Liver (tissue), 9 donors: ENCODE results near the gene ERC2. TPM values are rescaled to one million over a fixed set of nuclear protein-coding genes. Genes with fewer than 3 reads are reported as not detected.

Experiments used
- DNase-seq: peaks from one replicate; pipeline ENCODE4 v3.0.0-alpha.2; 2017; ENCODE audit warnings: low spot score
- H3K27ac ChIP-seq, 2 donors: one replicate each; pipeline ENCODE4 v1.7.0; 2013; ENCODE audit warnings: inconsistent platforms in 2 of 2, low read length in 2 of 2, control low read depth in 1 of 2, low read depth in 1 of 2, mild to moderate bottlenecking in 1 of 2
- H3K27me3 ChIP-seq, 4 donors: one replicate each; pipeline versions ENCODE4 v1.6.1 to v1.7.0; 2013; ENCODE audit warnings: low read length in 3 of 4, inconsistent platforms in 1 of 4, mild to moderate bottlenecking in 1 of 4, moderate library complexity in 1 of 4; ENCODE audit not compliant: control insufficient read depth in 4 of 4, insufficient read depth in 4 of 4
- H3K36me3 ChIP-seq, 4 donors: one replicate each; pipeline versions ENCODE4 v1.6.1 to v1.7.0; 2013; ENCODE audit warnings: low read length in 3 of 4, mild to moderate bottlenecking in 3 of 4, low read depth in 1 of 4, moderate library complexity in 1 of 4; ENCODE audit not compliant: control insufficient read depth in 4 of 4, insufficient read depth in 3 of 4
- H3K4me1 ChIP-seq, 4 donors: one replicate each; pipeline versions ENCODE4 v1.6.1 to v1.7.0; 2013; ENCODE audit warnings: low read length in 3 of 4, mild to moderate bottlenecking in 3 of 4, moderate library complexity in 1 of 4; ENCODE audit not compliant: control insufficient read depth in 4 of 4, insufficient read depth in 4 of 4
- H3K4me3 ChIP-seq, 3 donors: one replicate each; pipeline versions ENCODE4 v1.6.1 to v1.7.0; 2013; ENCODE audit warnings: low read length in 3 of 3, control low read depth in 1 of 3, low read depth in 1 of 3, mild to moderate bottlenecking in 1 of 3
- H3K9ac ChIP-seq, 2 donors: one replicate each; pipeline ENCODE4 v1.7.0; 2013; ENCODE audit warnings: low read length in 2 of 2, mild to moderate bottlenecking in 2 of 2, moderate library complexity in 2 of 2, control low read depth in 1 of 2, low read depth in 1 of 2
- H3K9me3 ChIP-seq, 4 donors: one replicate each; pipeline versions ENCODE4 v1.6.1 to v1.7.0; 2013; ENCODE audit warnings: low read length in 3 of 4; ENCODE audit not compliant: control insufficient read depth in 4 of 4
- ATF3 ChIP-seq: IDR thresholded peaks from 2 replicates; pipeline ENCODE4 v1.6.1; 2016; ENCODE audit warnings: antibody characterized with exemption
- CTCF ChIP-seq: fragments of 150-350 bp; IDR thresholded peaks from 2 replicates; pipeline ENCODE4 v1.5.1; 2017; ENCODE audit warnings: improper control_type of control experiment, low read depth, low read length; ENCODE audit not compliant: missing input control
- FOXA1 ChIP-seq: IDR thresholded peaks from 2 replicates; pipeline ENCODE4 v1.6.1; 2016; ENCODE audit warnings: antibody characterized with exemption
- FOXA2 ChIP-seq: IDR thresholded peaks from 2 replicates; pipeline ENCODE4 v1.6.1; 2016; ENCODE audit warnings: antibody characterized with exemption
- GABPA ChIP-seq, 2 donors: IDR thresholded peaks in 1 of 2; conservative IDR thresholded peaks in 1 of 2; 2 replicates each; pipeline ENCODE4 v1.6.1; 2016; ENCODE audit warnings: antibody characterized with exemption in 2 of 2, mild to moderate bottlenecking in 1 of 2, moderate library complexity in 1 of 2
- HNF4A ChIP-seq, 2 donors: conservative IDR thresholded peaks; 2 replicates each; pipeline ENCODE4 v1.6.1; 2016; ENCODE audit warnings: antibody characterized with exemption in 2 of 2, mild to moderate bottlenecking in 2 of 2
- MAX ChIP-seq: IDR thresholded peaks from 2 replicates; pipeline ENCODE4 v1.6.1; 2016; ENCODE audit warnings: antibody characterized with exemption
- NR2F2 ChIP-seq: IDR thresholded peaks from 2 replicates; pipeline ENCODE4 v1.6.1; 2016; ENCODE audit warnings: antibody characterized with exemption
- RAD21 ChIP-seq, 2 donors: IDR thresholded peaks; 2 replicates each; pipeline ENCODE4 v1.6.1; 2016; ENCODE audit warnings: antibody characterized with exemption in 2 of 2, mild to moderate bottlenecking in 2 of 2
- REST ChIP-seq: IDR thresholded peaks from 2 replicates; pipeline ENCODE4 v1.6.1; 2016; ENCODE audit warnings: antibody characterized with exemption, mild to moderate bottlenecking
- SP1 ChIP-seq: IDR thresholded peaks from 2 replicates; pipeline ENCODE4 v1.6.1; 2018; ENCODE audit warnings: antibody characterized with exemption, mild to moderate bottlenecking
- TAF1 ChIP-seq: conservative IDR thresholded peaks from 2 replicates; pipeline ENCODE4 v1.6.1; 2016; ENCODE audit warnings: antibody characterized with exemption, mild to moderate bottlenecking
- YY1 ChIP-seq: IDR thresholded peaks from 2 replicates; pipeline ENCODE4 v1.6.1; 2016; ENCODE audit warnings: antibody characterized with exemption, mild to moderate bottlenecking
- WGBS: extraction: QIAGEN DNeasy Blood & Tissue Kit; methylation state at CpG from one replicate; pipeline ENCODE4 v1.1.7; 2013; 5-methylcytosine and 5-hydroxymethylcytosine counted together
- polyA plus RNA-seq, 2 donors: library from polyadenylated mRNA; stranded (reverse) in 1 of 2; unstranded in 1 of 2; fragments of 200-250 nt in 1 of 2; fragments of >200 nt in 1 of 2; fragmentation: Nextera tagmentation in 1 of 2; extraction: Ambion mirVana in 1 of 2; gene quantifications; one replicate each; pipeline versions ENCODE4 v1.2.1 to v1.2.3, GENCODE V29; 2013 to 2015
- total RNA-seq, 2 donors: library from RNA; depleted of rRNA; stranded (reverse); fragments of >200 nt; gene quantifications; one replicate each; pipeline ENCODE4 v1.2.3, GENCODE V29; 2014
- donor health status: healthy.
- donor health status: healthy.
- donor health status: healthy.
- donor health status: healthy.
- donor health status: healthy.

The ERC2 gene
- total and polyA plus RNA-seq, 4 donors = 0.14 to 0.25 TPM; not detected in 2

- DNase-seq = no peak
Observed at GRCh38 chr3:55477306-55478303, 990.7 kb downstream of the ERC2 start.

GRCh38 chr3:55476515-55476914 lies 991.8 kb downstream of the ERC2 start:
- no peak for TF ChIP-seq FOXA1
- TF ChIP-seq GABPA (IDR thresholded peaks at IDR 0.05 in 1 of 2, conservative IDR thresholded peaks at IDR 0.05 in 1 of 2) = no peak
- TF ChIP-seq SP1 = no peak
- TF ChIP-seq TAF1 = no peak
- TF ChIP-seq MAX = no peak
- no peak for TF ChIP-seq NR2F2
- no peak for TF ChIP-seq HNF4A (conservative IDR thresholded peaks at IDR 0.05)
- no peak for TF ChIP-seq CTCF
- no peak for TF ChIP-seq RAD21 (IDR thresholded peaks at IDR 0.05)
- TF ChIP-seq YY1 = no peak
- TF ChIP-seq REST = no peak
- no peak for TF ChIP-seq FOXA2
- no peak for TF ChIP-seq ATF3
- H3K27me3 ChIP-seq = no peaks in the 10 kb centered on the region
- peaks cover 0 to 12% (median 3%) of the 10 kb centered on the region in 4 donors for H3K36me3 ChIP-seq
- H3K27ac ChIP-seq = no peak overlapping the region
- no peaks in the 10 kb centered on the region for H3K9me3 ChIP-seq
- DNase-seq = no peak
- H3K9ac ChIP-seq = no peak overlapping the region
- H3K4me1 ChIP-seq = no peaks in the 10 kb centered on the region
- no peak overlapping the region for H3K4me3 ChIP-seq
- WGBS = 79% methylated on average over 3 of the region's 3 CpGs

More at GRCh38 chr3:55477306-55478303, 990.7 kb downstream of the ERC2 start:
- 82% methylated on average over 9 of the region's 9 CpGs for WGBS
- Histone ChIP-seq H3K27ac (no peak overlapping the region), H3K9me3 (no peaks in the 10 kb centered on the region), H3K36me3 (peaks cover 0 to 12% (median 3%) of the 10 kb centered on the region in 4 donors), H3K27me3 (no peaks in the 10 kb centered on the region), H3K4me1 (no peaks in the 10 kb centered on the region), H3K4me3 (no peak overlapping the region), H3K9ac (no peak overlapping the region)
- no peak for TF ChIP-seq FOXA2
- TF ChIP-seq SP1 = no peak
